GM23338 (cell line): ENCODE results near the gene MARCKSL1. TPM values are rescaled to one million over a fixed set of nuclear protein-coding genes. Genes with fewer than 3 reads are reported as not detected.

Experiments
- ATAC-seq: fragments of 200-7000 bp; cut with Tn5 transposase; 3 replicates; pipeline ENCODE4 v1.9.1; 2020
- DNase-seq: peaks from one replicate; pipeline ENCODE4 v3.0.0-alpha.2; 2015; ENCODE audit warnings: low spot score
- H2AFZ ChIP-seq: fragments of 200-600 bp; sonication (generic); 2 replicates; pipeline ENCODE4 v1.8.0; 2016; ENCODE audit warnings: antibody characterized with exemption, mild to moderate bottlenecking, moderate library complexity
- H3F3A ChIP-seq: fragments of 200-600 bp; sonication (generic); replicated peaks from 2 replicates; pipeline ENCODE4 v1.8.0; 2017; ENCODE audit warnings: antibody characterized with exemption, mixed run types, low read depth
- H3K27ac ChIP-seq: fragments of 200-600 bp; sonication (generic); 2 replicates; pipeline ENCODE4 v1.6.1; 2016; ENCODE audit warnings: low read depth
- H3K27me3 ChIP-seq: fragments of 200-600 bp; sonication (generic); 2 replicates; pipeline ENCODE4 v1.8.0; 2016; ENCODE audit warnings: mild to moderate bottlenecking, mixed run types, moderate library complexity; ENCODE audit not compliant: insufficient read depth
- H3K36me3 ChIP-seq: fragments of 200-600 bp; sonication (generic); 2 replicates; pipeline ENCODE4 v1.8.0; 2016; ENCODE audit warnings: mild to moderate bottlenecking; ENCODE audit not compliant: insufficient read depth
- H3K4me1 ChIP-seq: fragments of 200-600 bp; sonication (generic); 2 replicates; pipeline ENCODE4 v1.8.0; 2016; ENCODE audit warnings: mild to moderate bottlenecking, moderate library complexity; ENCODE audit not compliant: insufficient read depth
- H3K4me2 ChIP-seq: fragments of 200-600 bp; sonication (generic); 2 replicates; pipeline ENCODE4 v1.7.1; 2017; ENCODE audit warnings: mixed run types
- H3K4me3 ChIP-seq: fragments of 200-600 bp; sonication (generic); 2 replicates; pipeline ENCODE4 v1.6.1; 2016; ENCODE audit warnings: mixed run types
- H3K79me2 ChIP-seq: fragments of 200-600 bp; sonication (generic); replicated peaks from 2 replicates; pipeline ENCODE4 v1.8.0; 2017; ENCODE audit warnings: mild to moderate bottlenecking; ENCODE audit not compliant: insufficient read depth
- H3K9me2 ChIP-seq: fragments of 200-600 bp; sonication (generic); 2 replicates; pipeline ENCODE4 v1.8.0; 2017; ENCODE audit not compliant: insufficient read depth
- H4K20me1 ChIP-seq: fragments of 200-600 bp; sonication (generic); replicated peaks from 2 replicates; pipeline ENCODE4 v1.8.0; 2017; ENCODE audit warnings: mild to moderate bottlenecking; ENCODE audit not compliant: insufficient read depth
- H3K27ac Mint-ChIP-seq: 2 replicates; pipeline ENCODE4 v1.8.0; 2020; ENCODE audit warnings: inconsistent platforms, mild to moderate bottlenecking, moderate library complexity, mixed read lengths
- H3K27me3 Mint-ChIP-seq: 3 replicates; pipeline ENCODE4 v1.8.0; 2022; ENCODE audit warnings: low read depth, mild to moderate bottlenecking, moderate library complexity, mixed read lengths, inconsistent platforms; ENCODE audit not compliant: insufficient read depth, poor library complexity
- H3K36me3 Mint-ChIP-seq: 3 replicates; pipeline ENCODE4 v1.8.0; 2021; ENCODE audit warnings: low read depth, mild to moderate bottlenecking, inconsistent platforms, moderate library complexity, mixed read lengths
- H3K4me1 Mint-ChIP-seq: 3 replicates; pipeline ENCODE4 v1.8.0; 2020; ENCODE audit warnings: mild to moderate bottlenecking, inconsistent platforms, mixed read lengths
- H3K4me3 Mint-ChIP-seq: 3 replicates; pipeline ENCODE4 v1.8.0; 2021; ENCODE audit warnings: moderate library complexity, mild to moderate bottlenecking, inconsistent platforms, mixed read lengths
- H3K9me3 Mint-ChIP-seq: 3 replicates; pipeline ENCODE4 v1.8.0; 2020; ENCODE audit warnings: moderate library complexity, mild to moderate bottlenecking, inconsistent platforms, mixed read lengths
- CREB1 ChIP-seq: fragments of 250-450 bp; sonication (Bioruptor Pico); IDR thresholded peaks from 2 replicates; pipeline ENCODE4 v1.5.0; 2020; ENCODE audit warnings: low read depth, mild to moderate bottlenecking, moderate library complexity
- EZH2 ChIP-seq: fragments of 200-600 bp; sonication (generic); IDR thresholded peaks from one replicate; pipeline ENCODE4 v1.8.0; 2017; ENCODE audit warnings: antibody characterized with exemption, mild to moderate bottlenecking, low read depth; ENCODE audit not compliant: unreplicated experiment
- EZH2phosphoT487 ChIP-seq: fragments of 200-600 bp; sonication (generic); IDR thresholded peaks from one replicate; pipeline ENCODE4 v1.8.1; 2018; ENCODE audit warnings: antibody characterized with exemption; ENCODE audit not compliant: unreplicated experiment
- JUNB ChIP-seq: IDR thresholded peaks from one replicate; pipeline ENCODE4 v1.6.1; 2016; ENCODE audit warnings: antibody characterized with exemption; ENCODE audit not compliant: unreplicated experiment
- ZNF114 ChIP-seq: fragments of 250-450 bp; sonication (Bioruptor Pico); IDR thresholded peaks from 2 replicates; pipeline ENCODE4 v1.5.0; 2020; ENCODE audit warnings: mild to moderate bottlenecking, moderate library complexity
- polyA plus RNA-seq: library from polyadenylated mRNA; unstranded; fragments of >200 nt; fragmentation: Nextera tagmentation; extraction: Ambion mirVana; gene quantifications from 2 replicates; pipeline ENCODE4 v1.2.1, GENCODE V29; 2016
- total RNA-seq: library from RNA; depleted of rRNA; stranded (reverse); fragments of >200 nt; shearing (Covaris generic); gene quantifications from 2 replicates; pipeline ENCODE4 v1.2.3, GENCODE V29; 2014
- TF ChIP-seq, protein P1 (sequence below): fragments of 250-450 bp; sonication (Bioruptor Pico); IDR thresholded peaks from 2 replicates; pipeline ENCODE4 v1.5.0; 2020; ENCODE audit warnings: mild to moderate bottlenecking, moderate library complexity
- TF ChIP-seq, protein P2 (sequence below): IDR thresholded peaks from one replicate; pipeline ENCODE4 v1.6.1; 2018; ENCODE audit warnings: antibody characterized with exemption; ENCODE audit not compliant: unreplicated experiment

The MARCKSL1 gene
- total and polyA plus RNA-seq, 2 experiments from 2014 or later = 329 to 553 TPM

DNA sequence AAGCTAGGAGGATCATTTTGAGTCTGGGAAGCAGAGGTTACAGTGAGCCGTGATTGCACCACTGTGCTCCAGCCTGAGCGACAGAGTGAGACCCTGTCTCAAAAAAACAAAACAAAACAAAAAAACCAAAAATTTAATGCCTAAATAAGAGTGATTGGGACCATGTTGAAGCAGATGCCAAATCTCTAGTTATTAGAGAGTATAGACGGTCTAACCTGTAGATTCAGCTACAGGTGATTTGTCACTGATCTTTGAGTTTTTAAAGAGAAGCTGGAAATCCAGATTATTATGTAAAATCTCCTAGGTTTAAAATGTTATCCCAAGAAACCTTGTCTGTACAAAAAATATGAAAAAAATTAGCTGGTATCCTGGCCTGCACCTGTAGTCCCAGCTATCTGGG is 32.7 kb downstream of the MARCKSL1 start (continued):
- TF ChIP-seq, protein P1, sequence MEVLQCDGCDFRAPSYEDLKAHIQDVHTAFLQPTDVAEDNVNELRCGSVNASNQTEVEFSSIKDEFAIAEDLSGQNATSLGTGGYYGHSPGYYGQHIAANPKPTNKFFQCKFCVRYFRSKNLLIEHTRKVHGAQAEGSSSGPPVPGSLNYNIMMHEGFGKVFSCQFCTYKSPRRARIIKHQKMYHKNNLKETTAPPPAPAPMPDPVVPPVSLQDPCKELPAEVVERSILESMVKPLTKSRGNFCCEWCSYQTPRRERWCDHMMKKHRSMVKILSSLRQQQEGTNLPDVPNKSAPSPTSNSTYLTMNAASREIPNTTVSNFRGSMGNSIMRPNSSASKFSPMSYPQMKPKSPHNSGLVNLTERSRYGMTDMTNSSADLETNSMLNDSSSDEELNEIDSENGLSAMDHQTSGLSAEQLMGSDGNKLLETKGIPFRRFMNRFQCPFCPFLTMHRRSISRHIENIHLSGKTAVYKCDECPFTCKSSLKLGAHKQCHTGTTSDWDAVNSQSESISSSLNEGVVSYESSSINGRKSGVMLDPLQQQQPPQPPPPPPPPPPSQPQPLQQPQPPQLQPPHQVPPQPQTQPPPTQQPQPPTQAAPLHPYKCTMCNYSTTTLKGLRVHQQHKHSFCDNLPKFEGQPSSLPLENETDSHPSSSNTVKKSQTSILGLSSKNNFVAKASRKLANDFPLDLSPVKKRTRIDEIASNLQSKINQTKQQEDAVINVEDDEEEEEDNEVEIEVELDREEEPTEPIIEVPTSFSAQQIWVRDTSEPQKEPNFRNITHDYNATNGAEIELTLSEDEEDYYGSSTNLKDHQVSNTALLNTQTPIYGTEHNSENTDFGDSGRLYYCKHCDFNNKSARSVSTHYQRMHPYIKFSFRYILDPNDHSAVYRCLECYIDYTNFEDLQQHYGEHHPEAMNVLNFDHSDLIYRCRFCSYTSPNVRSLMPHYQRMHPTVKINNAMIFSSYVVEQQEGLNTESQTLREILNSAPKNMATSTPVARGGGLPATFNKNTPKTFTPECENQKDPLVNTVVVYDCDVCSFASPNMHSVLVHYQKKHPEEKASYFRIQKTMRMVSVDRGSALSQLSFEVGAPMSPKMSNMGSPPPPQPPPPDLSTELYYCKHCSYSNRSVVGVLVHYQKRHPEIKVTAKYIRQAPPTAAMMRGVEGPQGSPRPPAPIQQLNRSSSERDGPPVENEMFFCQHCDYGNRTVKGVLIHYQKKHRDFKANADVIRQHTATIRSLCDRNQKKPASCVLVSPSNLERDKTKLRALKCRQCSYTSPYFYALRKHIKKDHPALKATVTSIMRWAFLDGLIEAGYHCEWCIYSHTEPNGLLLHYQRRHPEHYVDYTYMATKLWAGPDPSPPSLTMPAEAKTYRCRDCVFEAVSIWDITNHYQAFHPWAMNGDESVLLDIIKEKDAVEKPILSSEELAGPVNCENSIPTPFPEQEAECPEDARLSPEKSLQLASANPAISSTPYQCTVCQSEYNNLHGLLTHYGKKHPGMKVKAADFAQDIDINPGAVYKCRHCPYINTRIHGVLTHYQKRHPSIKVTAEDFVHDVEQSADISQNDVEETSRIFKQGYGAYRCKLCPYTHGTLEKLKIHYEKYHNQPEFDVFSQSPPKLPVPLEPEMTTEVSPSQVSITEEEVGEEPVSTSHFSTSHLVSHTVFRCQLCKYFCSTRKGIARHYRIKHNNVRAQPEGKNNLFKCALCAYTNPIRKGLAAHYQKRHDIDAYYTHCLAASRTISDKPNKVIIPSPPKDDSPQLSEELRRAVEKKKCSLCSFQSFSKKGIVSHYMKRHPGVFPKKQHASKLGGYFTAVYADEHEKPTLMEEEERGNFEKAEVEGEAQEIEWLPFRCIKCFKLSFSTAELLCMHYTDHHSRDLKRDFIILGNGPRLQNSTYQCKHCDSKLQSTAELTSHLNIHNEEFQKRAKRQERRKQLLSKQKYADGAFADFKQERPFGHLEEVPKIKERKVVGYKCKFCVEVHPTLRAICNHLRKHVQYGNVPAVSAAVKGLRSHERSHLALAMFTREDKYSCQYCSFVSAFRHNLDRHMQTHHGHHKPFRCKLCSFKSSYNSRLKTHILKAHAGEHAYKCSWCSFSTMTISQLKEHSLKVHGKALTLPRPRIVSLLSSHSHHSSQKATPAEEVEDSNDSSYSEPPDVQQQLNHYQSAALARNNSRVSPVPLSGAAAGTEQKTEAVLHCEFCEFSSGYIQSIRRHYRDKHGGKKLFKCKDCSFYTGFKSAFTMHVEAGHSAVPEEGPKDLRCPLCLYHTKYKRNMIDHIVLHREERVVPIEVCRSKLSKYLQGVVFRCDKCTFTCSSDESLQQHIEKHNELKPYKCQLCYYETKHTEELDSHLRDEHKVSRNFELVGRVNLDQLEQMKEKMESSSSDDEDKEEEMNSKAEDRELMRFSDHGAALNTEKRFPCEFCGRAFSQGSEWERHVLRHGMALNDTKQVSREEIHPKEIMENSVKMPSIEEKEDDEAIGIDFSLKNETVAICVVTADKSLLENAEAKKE (CRISPR knock-in tag) = no peak
- TF ChIP-seq CREB1 (no peak), EZH2 (no peak), JUNB (no peak), ZNF114 (CRISPR knock-in tag) (no peak)
- TF ChIP-seq, protein P2, sequence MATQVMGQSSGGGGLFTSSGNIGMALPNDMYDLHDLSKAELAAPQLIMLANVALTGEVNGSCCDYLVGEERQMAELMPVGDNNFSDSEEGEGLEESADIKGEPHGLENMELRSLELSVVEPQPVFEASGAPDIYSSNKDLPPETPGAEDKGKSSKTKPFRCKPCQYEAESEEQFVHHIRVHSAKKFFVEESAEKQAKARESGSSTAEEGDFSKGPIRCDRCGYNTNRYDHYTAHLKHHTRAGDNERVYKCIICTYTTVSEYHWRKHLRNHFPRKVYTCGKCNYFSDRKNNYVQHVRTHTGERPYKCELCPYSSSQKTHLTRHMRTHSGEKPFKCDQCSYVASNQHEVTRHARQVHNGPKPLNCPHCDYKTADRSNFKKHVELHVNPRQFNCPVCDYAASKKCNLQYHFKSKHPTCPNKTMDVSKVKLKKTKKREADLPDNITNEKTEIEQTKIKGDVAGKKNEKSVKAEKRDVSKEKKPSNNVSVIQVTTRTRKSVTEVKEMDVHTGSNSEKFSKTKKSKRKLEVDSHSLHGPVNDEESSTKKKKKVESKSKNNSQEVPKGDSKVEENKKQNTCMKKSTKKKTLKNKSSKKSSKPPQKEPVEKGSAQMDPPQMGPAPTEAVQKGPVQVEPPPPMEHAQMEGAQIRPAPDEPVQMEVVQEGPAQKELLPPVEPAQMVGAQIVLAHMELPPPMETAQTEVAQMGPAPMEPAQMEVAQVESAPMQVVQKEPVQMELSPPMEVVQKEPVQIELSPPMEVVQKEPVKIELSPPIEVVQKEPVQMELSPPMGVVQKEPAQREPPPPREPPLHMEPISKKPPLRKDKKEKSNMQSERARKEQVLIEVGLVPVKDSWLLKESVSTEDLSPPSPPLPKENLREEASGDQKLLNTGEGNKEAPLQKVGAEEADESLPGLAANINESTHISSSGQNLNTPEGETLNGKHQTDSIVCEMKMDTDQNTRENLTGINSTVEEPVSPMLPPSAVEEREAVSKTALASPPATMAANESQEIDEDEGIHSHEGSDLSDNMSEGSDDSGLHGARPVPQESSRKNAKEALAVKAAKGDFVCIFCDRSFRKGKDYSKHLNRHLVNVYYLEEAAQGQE = no peak

DNA sequence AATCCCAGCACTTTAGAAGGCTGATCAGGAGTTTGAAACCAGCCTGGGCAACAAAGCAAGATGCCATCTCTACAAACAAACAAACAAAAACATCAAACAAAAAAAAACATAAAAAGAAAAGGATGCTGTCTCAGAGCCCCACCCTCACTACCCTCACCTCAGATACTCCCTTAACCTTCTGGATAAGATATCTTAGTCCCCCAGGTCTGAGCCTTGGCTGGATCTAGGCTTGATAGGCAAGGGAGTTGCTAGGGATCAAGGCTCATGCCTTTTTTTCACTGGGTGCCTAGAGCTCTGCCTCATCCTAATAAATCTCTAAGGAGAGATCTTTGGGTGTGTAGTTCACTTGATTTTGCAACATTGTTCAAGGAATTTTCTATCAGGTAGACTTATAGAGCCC is 36.7 kb downstream of the MARCKSL1 start:
- Histone ChIP-seq H3K9me2 (no peaks in the 10 kb centered on the region), H3K4me1 (no peaks in the 10 kb centered on the region), H3K36me3 (peaks cover 21% of the 10 kb centered on the region), H3K27me3 (no peaks in the 10 kb centered on the region), H2AFZ (no peak overlapping the region), H3K79me2 (peaks cover 84% of the 10 kb centered on the region), H3K4me2 (no peak overlapping the region), H3K27ac (no peak overlapping the region), H4K20me1 (peaks cover 46% of the 10 kb centered on the region), H3K4me3 (no peak overlapping the region), H3F3A (no peaks in the 10 kb centered on the region)
- Mint-ChIP-seq H3K9me3 (no peaks in the 10 kb centered on the region), H3K4me1 (peaks cover 11% of the 10 kb centered on the region), H3K27ac (no peak overlapping the region), H3K4me3 (no peak overlapping the region), H3K36me3 (peaks cover 35% of the 10 kb centered on the region), H3K27me3 (peaks cover 8% of the 10 kb centered on the region)
- ATAC-seq (no peak), DNase-seq (no peak)
- TF ChIP-seq, protein P1 (CRISPR knock-in tag) = no peak
- no peak for TF ChIP-seq EZH2phosphoT487
